ENCODE results near the gene CCM2. TPM values are rescaled to one million over a fixed set of nuclear protein-coding genes. Genes with fewer than 3 reads are reported as not detected.
A peak's percentile ranks its signal among the peaks of the same experiment; 100 is the strongest.

CCM2 gene
- total RNA-seq, 1 donor from 2014 or later, result 44.8 TPM

- DNase-seq (ENCODE audit: low spot score), result peak; percentile 47
Observed at GRCh38 chr7:44967571-44968446, 32.2 kb upstream of the CCM2 start.

GRCh38 chr7:44969049-44969700, 30.8 kb upstream of the CCM2 start:
- DNase-seq (ENCODE audit: low spot score), result no peak
- ATAC-seq, result no peak

More at GRCh38 chr7:44967571-44968446, 32.2 kb upstream of the CCM2 start:
- peak; percentile 16 for ATAC-seq

- DNase-seq (ENCODE audit: low spot score), result no peak
- ATAC-seq, result no peak
Observed at GRCh38 chr7:44969701-44970522, 30.1 kb upstream of the CCM2 start.

- DNase-seq (ENCODE audit: low spot score), result no peak
- no peak for ATAC-seq
Observed at GRCh38 chr7:44970523-44971051, 29.4 kb upstream of the CCM2 start.

GRCh38 chr7:44971188-44971901, 28.7 kb upstream of the CCM2 start:
- DNase-seq (ENCODE audit: low spot score) (no peak), ATAC-seq (no peak)

GRCh38 chr7:44971902-44972441, 28.0 kb upstream of the CCM2 start:
- DNase-seq (ENCODE audit: low spot score) (no peak), ATAC-seq (no peak)

GRCh38 chr7:44972562-44972961, 27.4 kb upstream of the CCM2 start:
- no peak for ATAC-seq

GRCh38 chr7:44973610-44974401, 26.2 kb upstream of the CCM2 start:
- DNase-seq (ENCODE audit: low spot score) (no peak), ATAC-seq (peak; percentile 84)

More at GRCh38 chr7:44972562-44972961, 27.4 kb upstream of the CCM2 start:
- no peak for DNase-seq (ENCODE audit: low spot score)

GRCh38 chr7:44974549-44974948, 25.5 kb upstream of the CCM2 start:
- ATAC-seq, result no peak
- no peak for DNase-seq (ENCODE audit: low spot score)

- DNase-seq (ENCODE audit: low spot score) (no peak), ATAC-seq (no peak)
Observed at GRCh38 chr7:44975331-44976039, 24.5 kb upstream of the CCM2 start.

- ATAC-seq (no peak), DNase-seq (ENCODE audit: low spot score) (no peak)
Observed at GRCh38 chr7:44976040-44976745, 23.8 kb upstream of the CCM2 start.

- no peak for DNase-seq (ENCODE audit: low spot score)
Observed at GRCh38 chr7:44976746-44977196, 23.2 kb upstream of the CCM2 start.

GRCh38 chr7:44977304-44977958, 22.6 kb upstream of the CCM2 start:
- DNase-seq (ENCODE audit: low spot score) (no peak), ATAC-seq (no peak)

More at GRCh38 chr7:44976746-44977196, 23.2 kb upstream of the CCM2 start:
- no peak for ATAC-seq

- no peak for ATAC-seq
- no peak for DNase-seq (ENCODE audit: low spot score)
Observed at GRCh38 chr7:44977959-44978335, 22.1 kb upstream of the CCM2 start.

- ATAC-seq, result peak; percentile 45
- no peak for DNase-seq (ENCODE audit: low spot score)
Observed at GRCh38 chr7:44978511-44979366, 21.3 kb upstream of the CCM2 start, which contains the start of gene MYO1G. TSS of gene MYO1G (minus strand) at chr7:44979015. CDS start at chr7:44978961, 54 bp downstream.
